HCT116 (cell line): ENCODE results near the gene KRT12.

Experiments used
- CTCF ChIP-seq, 3 experiments: fragments of 200-600 bp in 1 of 3; sonication (generic) in 1 of 3; IDR thresholded peaks in 2 of 3; conservative IDR thresholded peaks in 1 of 3; 2 replicates each; pipeline ENCODE4 v1.5.1; 2012 to 2017; ENCODE audit warnings: low read depth in 2 of 3, low read length in 2 of 3, antibody characterized with exemption in 1 of 3, borderline replicate concordance in 1 of 3, control low read depth in 1 of 3, mild to moderate bottlenecking in 1 of 3, mixed read lengths in 1 of 3, mixed run types in 1 of 3, moderate library complexity in 1 of 3; ENCODE audit not compliant: insufficient read depth in 1 of 3
- FOSL1 ChIP-seq: IDR thresholded peaks from 2 replicates; pipeline ENCODE4 v1.6.1; 2012; ENCODE audit warnings: low read depth
- JUND ChIP-seq: IDR thresholded peaks from 2 replicates; pipeline ENCODE4 v1.6.1; 2012
- POLR2A ChIP-seq: IDR thresholded peaks from 2 replicates; pipeline ENCODE4 v1.7.0; 2011; ENCODE audit warnings: borderline replicate concordance; ENCODE audit not compliant: insufficient read depth, insufficient read length; ENCODE audit errors: extremely low read depth
- POLR2AphosphoS5 ChIP-seq: IDR thresholded peaks from 2 replicates; pipeline ENCODE4 v1.6.1; 2011; ENCODE audit warnings: mild to moderate bottlenecking, low read depth, low read length, moderate library complexity
- REST ChIP-seq: IDR thresholded peaks from 2 replicates; pipeline ENCODE4 v1.6.1; 2012; ENCODE audit warnings: low read depth
- SP1 ChIP-seq: IDR thresholded peaks from 2 replicates; pipeline ENCODE4 v1.6.1; 2012; ENCODE audit warnings: low read depth
- ZNF274 ChIP-seq: fragments of 200-500 bp; sonication (Bioruptor generic); IDR thresholded peaks from 2 replicates; pipeline ENCODE4 v1.6.1; 2014; ENCODE audit warnings: mild to moderate bottlenecking, low read depth, low read length, inconsistent platforms

- no peak for TF ChIP-seq ZNF274
- TF ChIP-seq SP1: no peak
- TF ChIP-seq CTCF (IDR thresholded peaks at IDR 0.05 in 2 of 3, conservative IDR thresholded peaks at IDR 0.05 in 1 of 3; ENCODE audit: borderline replicate concordance in 1 of 3, insufficient read depth in 1 of 3, low read depth in 2 of 3, low read length in 2 of 3): no peak
- no peak for TF ChIP-seq REST
- TF ChIP-seq POLR2AphosphoS5: no peak
- no peak for TF ChIP-seq FOSL1
- TF ChIP-seq JUND: no peak
- TF ChIP-seq POLR2A: no peak
These were observed 54.4 kb downstream of the KRT12 start for GRCh38 chr17:40812639-40813038.
